ENCODE results near the gene SORL1.

The SORL1 gene

GRCh38 chr11:121431820-121432526 lies 20.1 kb upstream of the SORL1 start:
- no peak for DNase-seq

- no peak for DNase-seq
Measured at GRCh38 chr11:121435132-121435531, 17.0 kb upstream of the SORL1 start.

DNA sequence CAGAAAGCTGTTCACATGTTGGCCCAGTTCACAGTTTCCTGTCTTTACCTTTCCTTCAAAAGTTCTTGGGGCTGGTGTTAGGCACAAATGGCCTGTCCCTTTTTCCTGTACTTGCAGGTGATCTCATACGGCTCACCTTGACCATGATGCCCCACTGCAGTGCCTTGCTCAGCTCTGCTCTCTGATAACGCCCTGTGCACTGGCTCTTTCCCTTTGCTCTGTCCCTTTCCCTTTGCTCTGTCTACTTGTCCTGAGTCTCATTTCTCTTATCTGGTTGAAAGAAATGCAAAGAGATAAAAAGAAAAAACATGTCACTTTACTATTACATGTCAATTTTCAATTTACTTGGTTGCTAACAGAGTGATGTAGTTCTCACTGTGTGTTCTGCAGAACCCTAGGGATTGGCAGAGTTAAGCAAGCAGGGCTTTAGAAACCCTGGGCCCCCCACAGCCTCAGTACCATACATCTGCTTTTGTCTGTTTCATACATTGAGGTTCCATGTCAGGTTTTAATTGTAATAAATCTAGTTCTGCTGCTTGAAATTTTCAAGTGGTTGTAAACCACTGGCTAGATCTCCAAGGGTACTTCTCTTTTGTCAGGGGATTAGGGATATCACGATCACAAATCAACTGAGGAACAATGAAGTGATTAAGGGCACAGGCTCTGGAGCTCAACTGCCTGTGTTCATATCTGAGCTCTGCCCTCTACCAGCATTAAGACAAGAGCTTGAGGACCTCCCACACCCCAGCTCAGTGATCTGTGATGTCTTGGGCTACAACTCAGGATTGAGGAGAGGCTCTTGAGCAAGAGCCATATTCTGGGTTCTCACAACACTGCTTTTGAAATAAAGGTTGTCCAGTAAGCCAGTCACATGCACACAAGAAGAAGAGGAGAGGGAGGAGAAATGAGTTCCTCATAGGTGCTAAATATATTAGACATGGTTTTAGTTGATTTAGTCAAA lies 16.3 kb upstream of the SORL1 start:
- DNase-seq: no peak

DNA sequence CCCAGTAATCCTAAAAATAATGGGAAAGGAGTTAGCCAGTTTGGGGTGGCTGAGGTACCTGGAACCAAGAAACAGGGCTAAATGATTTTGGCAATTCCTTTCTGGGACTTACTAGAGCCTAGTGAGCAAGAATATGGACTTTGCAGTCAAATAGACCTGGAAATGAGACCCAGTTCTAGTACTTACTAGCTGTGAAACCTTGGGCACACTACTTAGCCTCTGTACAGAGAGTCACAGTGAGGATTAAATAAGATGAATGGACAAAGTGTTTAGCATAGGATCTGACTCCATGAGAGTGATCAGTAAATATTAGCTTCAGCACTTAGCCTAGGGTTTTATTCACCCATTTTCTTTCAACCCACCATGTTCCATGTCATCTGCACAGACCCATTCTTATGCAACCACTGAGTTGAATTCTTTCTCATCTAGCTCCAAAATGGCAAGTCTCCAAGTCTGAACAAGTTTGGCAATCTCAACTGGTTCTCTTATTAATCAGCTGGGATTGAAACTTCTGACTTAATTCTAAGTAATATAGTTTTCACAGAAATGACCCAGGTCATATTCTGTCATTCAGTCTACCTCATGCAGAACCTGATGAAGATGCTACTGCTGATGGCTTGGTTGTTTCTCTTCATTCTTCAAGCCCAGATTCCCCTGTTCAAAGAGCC lies 15.0 kb upstream of the SORL1 start:
- DNase-seq: no peak

- no peak for DNase-seq
Measured at GRCh38 chr11:121437686-121438078, 14.4 kb upstream of the SORL1 start.

DNA sequence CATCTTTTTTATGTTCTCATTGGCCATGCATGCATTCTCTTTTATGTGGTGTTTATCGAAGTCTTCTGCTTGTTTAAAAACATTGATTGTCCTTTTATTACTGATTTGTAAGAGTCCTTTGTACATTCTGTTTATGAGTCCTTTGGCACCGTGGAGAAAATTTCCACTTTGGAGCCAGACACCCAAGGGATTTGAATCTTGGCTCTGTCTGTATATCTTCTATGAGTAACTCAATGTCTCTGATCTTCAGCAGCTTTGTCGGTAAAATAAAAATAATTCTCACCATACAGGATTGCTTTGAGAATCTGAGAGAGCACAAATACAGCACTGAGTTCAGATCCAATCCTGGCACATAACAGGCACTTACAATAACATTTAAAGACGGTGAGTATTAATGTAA lies 12.8 kb upstream of the SORL1 start:
- DNase-seq: no peak

GRCh38 chr11:121439759-121440158 lies 12.4 kb upstream of the SORL1 start:
- no peak for DNase-seq

DNA sequence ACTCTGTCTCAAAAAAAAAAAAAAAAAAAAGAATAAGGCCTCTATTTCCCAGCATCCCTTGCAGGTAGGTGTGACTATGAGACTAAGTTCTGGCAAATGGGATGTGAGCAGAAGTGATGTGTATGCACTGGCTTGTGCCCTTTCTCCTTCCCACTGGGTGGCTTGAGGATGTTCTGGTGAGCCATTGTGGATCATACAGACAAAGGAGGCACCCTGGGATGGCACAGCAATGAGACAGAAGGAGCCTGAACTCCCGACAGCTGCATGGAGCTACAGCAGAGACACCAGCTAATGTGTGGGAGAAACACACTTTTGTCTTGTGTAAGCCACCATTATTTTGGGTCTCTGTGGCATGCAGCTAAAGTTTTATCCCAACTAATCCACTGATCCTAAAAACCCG lies 10.6 kb upstream of the SORL1 start:
- no peak for DNase-seq

GRCh38 chr11:121443688-121444275 lies 8.3 kb upstream of the SORL1 start:
- peak in 1 of 2 experiments; percentile 36 for DNase-seq

DNA sequence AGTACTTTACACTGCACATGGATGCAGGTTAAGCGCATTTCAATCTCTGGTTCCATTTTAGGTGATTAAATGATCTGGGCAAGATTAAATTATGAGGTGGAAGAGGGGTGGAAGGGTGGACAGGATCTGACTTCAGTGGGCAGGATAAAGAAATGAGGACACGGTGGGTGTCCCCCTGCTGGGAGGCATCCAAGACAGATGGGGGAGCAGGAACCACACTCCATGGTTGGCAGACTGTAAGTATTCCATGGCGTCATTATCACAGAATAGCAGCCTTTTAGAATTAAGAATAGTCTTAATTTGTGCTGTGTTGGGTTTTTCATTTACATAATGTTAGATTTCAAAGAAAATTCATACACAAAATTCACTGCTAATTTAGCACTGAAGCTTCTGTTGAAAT lies 7.6 kb upstream of the SORL1 start:
- no peak for DNase-seq

DNA sequence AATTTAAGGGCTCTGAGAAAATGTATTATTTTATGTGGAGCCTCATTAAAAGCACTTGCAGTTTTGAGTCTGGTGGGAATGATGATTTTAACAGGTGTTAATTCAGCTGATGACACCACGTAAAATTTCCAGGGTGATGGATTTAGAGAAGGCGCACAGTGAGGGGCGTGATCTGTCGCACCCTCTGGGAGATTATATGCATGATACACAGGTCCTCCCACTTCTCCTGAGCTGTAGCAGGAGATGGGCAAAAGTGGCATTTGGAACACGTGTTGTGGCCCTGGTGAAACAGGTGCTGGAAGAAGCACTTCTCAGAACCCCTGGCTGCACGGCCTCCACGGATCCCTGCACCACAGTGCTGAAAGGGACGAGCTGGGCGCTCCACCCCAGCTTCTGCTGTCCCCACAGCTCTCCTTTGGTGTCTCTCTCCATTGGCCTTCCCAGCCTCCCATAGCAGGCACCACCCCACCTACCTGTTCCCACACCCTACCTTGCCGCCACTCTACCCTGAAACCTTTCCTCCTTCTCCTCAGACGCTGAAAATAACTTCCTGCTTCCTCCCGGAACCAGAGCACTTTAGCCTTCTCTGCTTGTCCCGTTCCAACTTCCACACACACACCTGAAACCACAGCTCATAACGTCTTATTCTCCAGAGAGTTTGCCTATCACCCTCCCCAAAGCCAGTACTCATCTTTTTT lies 6.9 kb upstream of the SORL1 start:
- DNase-seq: no peak

DNA sequence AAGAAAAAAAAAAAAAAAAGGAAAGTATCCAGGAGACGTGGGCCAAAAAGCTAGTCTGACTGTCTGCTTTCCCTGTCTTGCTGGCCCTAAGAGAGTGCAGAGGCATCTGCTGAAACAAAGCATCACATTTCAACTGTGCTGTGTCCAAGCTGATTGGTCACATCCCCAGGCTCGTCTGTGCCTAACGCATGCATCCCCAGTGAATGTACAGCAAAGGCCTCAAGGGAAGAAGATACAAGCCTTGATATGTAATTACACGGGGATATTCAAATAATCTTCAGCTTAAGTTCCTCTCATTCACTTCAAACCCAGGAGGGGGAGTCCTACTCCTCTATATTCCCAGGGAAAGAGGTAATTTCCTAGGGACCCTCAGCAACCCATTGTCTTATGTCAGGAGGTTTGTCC lies 5.4 kb upstream of the SORL1 start:
- DNase-seq: no peak

GRCh38 chr11:121448011-121448410 lies 4.1 kb upstream of the SORL1 start:
- DNase-seq: no peak

- DNase-seq: no peak
Measured at GRCh38 chr11:121448431-121448941, 3.6 kb upstream of the SORL1 start.

GRCh38 chr11:121449123-121449522 lies 3.0 kb upstream of the SORL1 start:
- DNase-seq: no peak

GRCh38 chr11:121449626-121450025 lies 2.5 kb upstream of the SORL1 start:
- DNase-seq: no peak

DNA sequence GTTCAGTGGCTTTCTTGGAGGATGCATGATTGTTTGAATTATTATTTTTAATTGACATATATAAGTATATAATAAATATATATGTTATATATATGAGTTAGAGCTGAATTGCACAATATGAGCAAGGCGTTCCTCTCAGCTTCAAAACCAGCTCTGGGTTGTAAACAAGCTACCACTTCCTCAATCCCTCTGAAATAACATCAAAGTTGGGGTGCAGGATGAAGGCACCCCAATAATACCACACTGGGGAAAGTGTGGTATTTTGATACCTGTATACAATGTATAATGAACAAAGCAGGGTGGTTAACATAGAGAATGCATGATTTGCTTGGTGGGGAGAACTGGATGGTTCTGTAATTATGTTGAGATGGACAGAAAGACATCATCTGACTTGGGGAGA lies 1.7 kb upstream of the SORL1 start:
- no peak for DNase-seq

GRCh38 chr11:121451178-121451985 lies 732 bp upstream of the SORL1 start:
- DNase-seq: no peak

DNA sequence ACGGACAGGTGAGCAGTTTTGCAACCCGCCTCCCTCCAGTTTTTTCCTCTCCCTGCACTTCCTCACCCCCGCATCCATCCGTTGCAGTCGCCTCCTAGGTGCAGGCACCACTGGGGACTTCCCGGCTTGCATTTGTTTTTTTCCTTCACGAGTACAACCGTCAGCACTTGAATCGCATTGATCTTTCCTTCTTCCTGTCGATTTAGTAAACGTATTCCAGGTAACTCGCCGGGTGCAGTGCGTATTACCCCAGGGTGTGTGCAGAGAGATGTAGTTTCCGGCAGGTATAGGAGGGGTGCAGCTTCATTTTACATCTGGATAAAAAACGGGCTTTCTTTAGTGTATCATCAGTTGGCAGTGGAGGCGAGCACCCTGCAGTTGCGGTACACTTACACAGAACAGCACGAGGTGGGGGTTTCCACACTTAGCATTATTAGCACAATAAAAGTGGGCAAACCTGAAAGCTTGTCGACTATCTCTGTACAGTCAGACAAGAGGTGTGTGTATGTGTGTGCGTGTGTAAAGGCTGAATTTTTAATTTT lies 566 bp downstream of the SORL1 start, which contains the start of gene SORL1-AS1:
TSS of gene SORL1-AS1 (minus strand) at position 359 of the 542 bp plus-strand sequence.
- peak; percentile 38 to 77 for DNase-seq

GRCh38 chr11:121453589-121454299 lies 1.6 kb downstream of the SORL1 start:
- no peak for DNase-seq
